HEK293 (cell line): ENCODE measurements around the gene MAGI2.

Experiments
- SCRT1 ChIP-seq: fragments of 450-650 bp; formaldehyde crosslinking; IDR thresholded peaks from 2 replicates; pipeline ENCODE4 v1.5.1; 2016; ENCODE audit warnings: missing biosample characterization, missing genetic modification characterization, borderline replicate concordance
- ZNF266 ChIP-seq: fragments of 450-650 bp; formaldehyde crosslinking; IDR thresholded peaks from 2 replicates; pipeline ENCODE4 v1.5.1; 2016; ENCODE audit warnings: missing biosample characterization, missing genetic modification characterization, low read depth
- TF ChIP-seq, protein P1 (sequence below): fragments of 450-650 bp; formaldehyde crosslinking; IDR thresholded peaks from 2 replicates; pipeline ENCODE4 v1.5.1; 2016; ENCODE audit warnings: missing biosample characterization, missing genetic modification characterization
- TF ChIP-seq, protein P2 (sequence below): fragments of 450-650 bp; formaldehyde crosslinking; IDR thresholded peaks from 2 replicates; pipeline ENCODE4 v1.5.1; 2016; ENCODE audit warnings: missing biosample characterization, missing genetic modification characterization

DNA sequence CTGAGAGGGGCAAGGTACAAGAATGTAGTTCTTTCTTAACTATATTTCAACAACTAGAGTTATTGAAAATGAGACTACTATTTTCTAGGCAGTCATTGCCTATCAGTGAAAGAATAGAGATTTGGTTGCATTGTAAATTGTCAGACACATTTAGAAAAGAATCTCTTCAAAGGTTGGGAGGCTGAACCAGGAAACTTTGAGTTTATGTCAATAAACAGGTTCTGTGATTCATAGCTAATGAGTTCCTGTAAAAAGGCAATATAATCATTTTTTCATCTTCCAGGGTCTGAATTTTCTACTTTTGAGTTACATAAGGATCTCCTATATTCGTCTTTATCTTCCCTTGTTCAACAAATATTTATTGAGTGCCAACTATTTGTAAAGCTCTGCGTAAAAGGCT is 47.1 kb downstream of the MAGI2 start:
- TF ChIP-seq, protein P1, sequence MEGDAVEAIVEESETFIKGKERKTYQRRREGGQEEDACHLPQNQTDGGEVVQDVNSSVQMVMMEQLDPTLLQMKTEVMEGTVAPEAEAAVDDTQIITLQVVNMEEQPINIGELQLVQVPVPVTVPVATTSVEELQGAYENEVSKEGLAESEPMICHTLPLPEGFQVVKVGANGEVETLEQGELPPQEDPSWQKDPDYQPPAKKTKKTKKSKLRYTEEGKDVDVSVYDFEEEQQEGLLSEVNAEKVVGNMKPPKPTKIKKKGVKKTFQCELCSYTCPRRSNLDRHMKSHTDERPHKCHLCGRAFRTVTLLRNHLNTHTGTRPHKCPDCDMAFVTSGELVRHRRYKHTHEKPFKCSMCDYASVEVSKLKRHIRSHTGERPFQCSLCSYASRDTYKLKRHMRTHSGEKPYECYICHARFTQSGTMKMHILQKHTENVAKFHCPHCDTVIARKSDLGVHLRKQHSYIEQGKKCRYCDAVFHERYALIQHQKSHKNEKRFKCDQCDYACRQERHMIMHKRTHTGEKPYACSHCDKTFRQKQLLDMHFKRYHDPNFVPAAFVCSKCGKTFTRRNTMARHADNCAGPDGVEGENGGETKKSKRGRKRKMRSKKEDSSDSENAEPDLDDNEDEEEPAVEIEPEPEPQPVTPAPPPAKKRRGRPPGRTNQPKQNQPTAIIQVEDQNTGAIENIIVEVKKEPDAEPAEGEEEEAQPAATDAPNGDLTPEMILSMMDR (tag by site-specific recombination): no peak
- TF ChIP-seq, protein P2, sequence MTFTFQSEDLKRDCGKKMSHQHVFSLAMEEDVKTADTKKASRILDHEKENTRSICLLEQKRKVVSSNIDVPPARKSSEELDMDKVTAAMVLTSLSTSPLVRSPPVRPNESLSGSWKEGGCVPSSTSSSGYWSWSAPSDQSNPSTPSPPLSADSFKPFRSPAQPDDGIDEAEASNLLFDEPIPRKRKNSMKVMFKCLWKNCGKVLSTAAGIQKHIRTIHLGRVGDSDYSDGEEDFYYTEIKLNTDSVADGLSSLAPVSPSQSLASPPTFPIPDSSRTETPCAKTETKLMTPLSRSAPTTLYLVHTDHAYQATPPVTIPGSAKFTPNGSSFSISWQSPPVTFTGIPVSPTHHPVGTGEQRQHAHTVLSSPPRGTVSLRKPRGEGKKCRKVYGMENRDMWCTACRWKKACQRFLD (tag by site-specific recombination): no peak
- no peak for TF ChIP-seq SCRT1 (tag by site-specific recombination)
- TF ChIP-seq ZNF266 (tag by site-specific recombination): no peak
